Left ventricle myocardium inferior (tissue), 1 donor: ENCODE data around the gene RYR1. TPM values are rescaled to one million over a fixed set of nuclear protein-coding genes. Genes with fewer than 3 reads are reported as not detected.

Experiments
- DNase-seq: peaks from one replicate; pipeline ENCODE4 v3.0.0-alpha.2; 2020
- H3K27ac ChIP-seq: fragments of 200-600 bp; replicated peaks from 2 replicates; pipeline ENCODE4 v1.8.0; 2021
- H3K27me3 ChIP-seq: fragments of 200-600 bp; 2 replicates; pipeline ENCODE4 v1.8.0; 2021; ENCODE audit warnings: low read depth
- H3K36me3 ChIP-seq: fragments of 200-600 bp; 2 replicates; pipeline ENCODE4 v1.8.0; 2021
- H3K4me1 ChIP-seq: fragments of 200-600 bp; 2 replicates; pipeline ENCODE4 v1.8.0; 2021
- H3K4me3 ChIP-seq: fragments of 200-600 bp; 2 replicates; pipeline ENCODE4 v1.8.0; 2021; ENCODE audit warnings: mild to moderate bottlenecking, moderate library complexity
- H3K9me3 ChIP-seq: fragments of 200-600 bp; replicated peaks from 2 replicates; pipeline ENCODE4 v1.8.0; 2021
- CTCF ChIP-seq: fragments of 200-600 bp; IDR thresholded peaks from 2 replicates; pipeline ENCODE4 v1.8.0; 2021; ENCODE audit warnings: antibody characterized with exemption, mild to moderate bottlenecking, borderline replicate concordance
- intact Hi-C: fragments of 100-400 bp; cut with micrococcal nuclease; formaldehyde crosslinking; loops from one replicate; pipeline ENCODE4 v1.11.0; 2022
- total RNA-seq: library from RNA; stranded (reverse); fragmentation: NEBNext Ultra II Directional; extraction: Animal tissue kit (Norgen Biotek cat#: 25700); gene quantifications from one replicate; pipeline ENCODE4 v1.2.1, GENCODE V29; 2021
- donor health status: DM: no; HTN: yes; CAD: no; lungs with severe emphysema.

Gene RYR1
- total RNA-seq, 1 donor from 2014 or later = 0.74 TPM

GRCh38 chr19:38635483-38636399 is 202.2 kb downstream of the RYR1 start:
- H3K4me3 ChIP-seq = no peak overlapping the region
- H3K9me3 ChIP-seq = no peaks in the 10 kb centered on the region
- H3K36me3 ChIP-seq = peaks cover 63% of the 10 kb centered on the region
- no peak for TF ChIP-seq CTCF
- no peaks in the 10 kb centered on the region for H3K27me3 ChIP-seq
- peaks cover 45% of the 10 kb centered on the region for H3K4me1 ChIP-seq
- intact Hi-C loops = loop anchor here (10.0 kb wide), 1 partner anchor 231 kb away; the partner anchor contains the start of gene FAM98C
- no peak for DNase-seq
- peak overlapping the region; percentile 82 for H3K27ac ChIP-seq

Other genes starting within 250 kb of the RYR1 start
- gene DPF1, start 209.5 kb upstream of the RYR1 start, total RNA-seq = 0.49 TPM
- 33.3 TPM for gene PPP1R14A, start 177.3 kb upstream of the RYR1 start, total RNA-seq
- gene SPINT2, start 169.1 kb upstream of the RYR1 start, total RNA-seq = 6.8 TPM
- 1.6 TPM for gene C19orf33, start 129.4 kb upstream of the RYR1 start, total RNA-seq
- 33.0 TPM for gene YIF1B, start 117.7 kb upstream of the RYR1 start, total RNA-seq
- 4.2 TPM for gene KCNK6, start 113.8 kb upstream of the RYR1 start, total RNA-seq
- gene CATSPERG, start 97.9 kb upstream of the RYR1 start, total RNA-seq = 1.4 TPM
- gene PSMD8, start 59.1 kb upstream of the RYR1 start, total RNA-seq = 349 TPM
- not detected for gene GGN, start 45.7 kb upstream of the RYR1 start, total RNA-seq
- gene SPRED3, start 45.0 kb upstream of the RYR1 start, total RNA-seq = 0.71 TPM
- 11.5 TPM for gene FAM98C, start 30.6 kb upstream of the RYR1 start, total RNA-seq
- 1.5 TPM for gene RASGRP4, start 7.5 kb upstream of the RYR1 start, total RNA-seq
- gene MAP4K1, start 184.3 kb downstream of the RYR1 start, total RNA-seq = 1.6 TPM
- 598 TPM for gene EIF3K, start 185.5 kb downstream of the RYR1 start, total RNA-seq
- 111 TPM for gene ACTN4, start 214.0 kb downstream of the RYR1 start, total RNA-seq